Measurements from ENCODE around the gene LRRC28. TPM values are rescaled to one million over a fixed set of nuclear protein-coding genes. Genes with fewer than 3 reads are reported as not detected.
"Not testable (repeated sequence)": the region's sequence is repeated elsewhere in the genome, so short reads cannot be mapped to it uniquely, and the experiment has no call there.

LRRC28 gene
- total RNA-seq, 4 donors from 2014 or later, result 29.3 to 39.7 (median 34.8) TPM

GRCh38 chr15:99390667-99391066 lies 139.4 kb downstream of the LRRC28 start:
- intact Hi-C loops (cut with DNase I; ENCODE audit: low total_unique reads), result no loop called here
- whole genome bisulfite sequencing, 2 donors, result 85% methylated on average over 5 of the region's 5 CpGs
- DNase-seq (ENCODE audit: low spot score in 2 of 2), result no peak
- TF ChIP-seq POLR2A (IDR thresholded peaks at IDR 0.05), result no peak
- TF ChIP-seq, protein P1, sequence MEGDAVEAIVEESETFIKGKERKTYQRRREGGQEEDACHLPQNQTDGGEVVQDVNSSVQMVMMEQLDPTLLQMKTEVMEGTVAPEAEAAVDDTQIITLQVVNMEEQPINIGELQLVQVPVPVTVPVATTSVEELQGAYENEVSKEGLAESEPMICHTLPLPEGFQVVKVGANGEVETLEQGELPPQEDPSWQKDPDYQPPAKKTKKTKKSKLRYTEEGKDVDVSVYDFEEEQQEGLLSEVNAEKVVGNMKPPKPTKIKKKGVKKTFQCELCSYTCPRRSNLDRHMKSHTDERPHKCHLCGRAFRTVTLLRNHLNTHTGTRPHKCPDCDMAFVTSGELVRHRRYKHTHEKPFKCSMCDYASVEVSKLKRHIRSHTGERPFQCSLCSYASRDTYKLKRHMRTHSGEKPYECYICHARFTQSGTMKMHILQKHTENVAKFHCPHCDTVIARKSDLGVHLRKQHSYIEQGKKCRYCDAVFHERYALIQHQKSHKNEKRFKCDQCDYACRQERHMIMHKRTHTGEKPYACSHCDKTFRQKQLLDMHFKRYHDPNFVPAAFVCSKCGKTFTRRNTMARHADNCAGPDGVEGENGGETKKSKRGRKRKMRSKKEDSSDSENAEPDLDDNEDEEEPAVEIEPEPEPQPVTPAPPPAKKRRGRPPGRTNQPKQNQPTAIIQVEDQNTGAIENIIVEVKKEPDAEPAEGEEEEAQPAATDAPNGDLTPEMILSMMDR (IDR thresholded peaks at IDR 0.05), result no peak
- H3K4me3 ChIP-seq (ENCODE audit: low read depth, poor library complexity, severe bottlenecking), result no peak overlapping the region

GRCh38 chr15:99393641-99394040 lies 142.4 kb downstream of the LRRC28 start:
- intact Hi-C loops (cut with DNase I; ENCODE audit: low total_unique reads), result no loop called here
- TF ChIP-seq, protein P1 (IDR thresholded peaks at IDR 0.05), result no peak
- no peak for TF ChIP-seq POLR2A (IDR thresholded peaks at IDR 0.05)
- H3K4me3 ChIP-seq (ENCODE audit: low read depth, poor library complexity, severe bottlenecking), result no peak overlapping the region
- no peak for DNase-seq (ENCODE audit: low spot score in 2 of 2)
- 41 to 45% methylated on average over 1 of the region's 1 CpG for WGBS, 2 donors

GRCh38 chr15:99396375-99396774 lies 145.1 kb downstream of the LRRC28 start:
- intact Hi-C loops (cut with DNase I; ENCODE audit: low total_unique reads), result no loop called here
- 81% methylated on average over 5 of the region's 5 CpGs for WGBS, 2 donors
- no peak for DNase-seq (ENCODE audit: low spot score in 2 of 2)
- TF ChIP-seq, protein P1 (IDR thresholded peaks at IDR 0.05), result no peak
- TF ChIP-seq POLR2A (IDR thresholded peaks at IDR 0.05), result no peak
- H3K4me3 ChIP-seq (ENCODE audit: low read depth, poor library complexity, severe bottlenecking), result no peak overlapping the region

DNA sequence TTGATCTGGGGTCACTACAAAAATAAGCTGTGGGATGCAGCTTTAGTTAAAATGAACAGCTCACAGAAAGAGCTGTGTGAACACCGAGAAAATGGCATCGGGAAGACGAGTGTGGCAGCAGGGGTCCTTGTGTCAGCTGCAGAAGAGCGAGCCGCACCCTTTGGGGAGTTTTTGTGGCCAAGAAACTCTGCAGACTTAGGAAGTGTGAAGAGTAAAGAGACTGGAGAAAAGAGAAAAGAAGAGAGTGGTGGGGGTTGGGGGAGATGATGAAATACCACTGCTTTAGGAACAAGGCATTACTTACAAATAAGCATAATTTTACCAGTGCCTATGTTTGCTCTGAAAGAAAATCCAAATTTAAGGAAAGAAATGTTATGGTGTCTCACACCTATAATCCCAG lies 147.8 kb downstream of the LRRC28 start:
- 71 to 89% methylated on average over 5 of the region's 5 CpGs for WGBS, 2 donors
- H3K4me3 ChIP-seq (ENCODE audit: low read depth, poor library complexity, severe bottlenecking), result no peak overlapping the region
- no peak for DNase-seq (ENCODE audit: low spot score in 2 of 2)
- no peak for TF ChIP-seq POLR2A (IDR thresholded peaks at IDR 0.05)
- TF ChIP-seq, protein P1 (IDR thresholded peaks at IDR 0.05), result no peak
- intact Hi-C loops (cut with DNase I; ENCODE audit: low total_unique reads), result no loop called here

GRCh38 chr15:99399618-99400017 lies 148.3 kb downstream of the LRRC28 start:
- intact Hi-C loops (cut with DNase I; ENCODE audit: low total_unique reads), result no loop called here
- TF ChIP-seq, protein P1 (IDR thresholded peaks at IDR 0.05), result no peak
- no peak for TF ChIP-seq POLR2A (IDR thresholded peaks at IDR 0.05)
- 91 to 92% methylated on average over 4 of the region's 4 CpGs for WGBS, 2 donors
- H3K4me3 ChIP-seq (ENCODE audit: low read depth, poor library complexity, severe bottlenecking), result no peak overlapping the region
- DNase-seq (ENCODE audit: low spot score in 2 of 2), result no peak

DNA sequence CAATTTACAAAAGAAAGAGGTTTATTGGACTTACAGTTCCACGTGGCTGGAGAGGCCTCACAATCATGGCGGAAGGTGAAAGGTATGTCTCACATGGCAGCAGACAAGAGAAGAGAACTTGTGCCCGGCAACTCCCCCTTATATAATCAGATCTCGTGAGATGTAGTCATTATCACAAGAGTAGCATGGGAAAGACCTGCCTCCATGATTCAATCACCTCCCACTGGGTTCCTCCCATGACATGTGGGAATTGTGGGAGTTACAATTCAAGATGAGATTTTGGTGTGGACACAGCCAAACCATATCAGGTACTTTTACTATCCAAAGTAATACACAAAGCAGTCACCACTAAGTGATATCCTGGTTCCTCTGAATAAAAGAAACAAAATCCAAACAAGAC lies 149.9 kb downstream of the LRRC28 start:
- H3K4me3 ChIP-seq (ENCODE audit: low read depth, poor library complexity, severe bottlenecking); DNase-seq (ENCODE audit: low spot score in 2 of 2); intact Hi-C loops (cut with DNase I; ENCODE audit: low total_unique reads): not testable (repeated sequence)
- WGBS, 2 donors, result 81 to 85% methylated on average over 4 of the region's 4 CpGs

Data from lower leg skin (tissue), 4 donors.